Fibroblast of gingiva (primary cell): ENCODE measurements around the gene TPPP2.

ENCODE experiments used
- DNase-seq: peaks from one replicate; pipeline ENCODE4 v3.0.0-alpha.2; 2011; ENCODE audit warnings: low read depth

TPPP2 gene

DNA sequence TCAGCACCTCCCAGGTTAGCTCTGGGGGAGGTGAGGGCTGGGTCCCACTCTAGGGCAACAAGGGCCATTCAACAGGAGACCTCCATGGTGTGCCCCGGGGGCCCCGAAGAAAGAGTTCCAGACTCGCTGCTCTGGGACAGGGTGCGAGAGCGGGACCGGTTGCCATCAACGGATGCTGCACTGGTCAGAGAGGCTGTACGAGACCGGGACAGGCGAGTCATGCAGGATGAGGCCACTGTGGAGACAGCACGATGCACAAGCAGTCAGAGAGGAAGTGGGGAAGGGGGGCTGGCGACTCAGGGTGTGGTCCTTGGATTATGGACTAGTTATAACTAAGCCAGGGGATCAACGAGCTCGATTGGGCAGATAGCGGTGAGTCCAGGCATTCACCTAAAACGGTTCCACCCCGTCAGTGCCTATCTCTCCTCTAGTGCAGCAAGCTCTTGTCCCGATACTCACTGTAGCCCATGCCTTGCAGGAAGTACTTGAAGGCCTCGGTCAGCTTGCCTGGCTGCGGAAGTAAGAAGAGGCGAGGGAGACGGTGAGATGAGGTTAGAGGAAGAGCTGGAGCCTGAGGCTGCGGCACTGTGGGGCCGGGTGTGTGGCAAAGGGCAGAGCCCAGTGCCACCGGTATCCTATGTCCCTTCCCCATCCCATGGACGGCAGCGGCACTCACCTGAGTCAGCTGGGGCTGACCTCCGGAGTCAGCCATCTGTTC lies 12.3 kb upstream of the TPPP2 start:
- DNase-seq = no peak

DNA sequence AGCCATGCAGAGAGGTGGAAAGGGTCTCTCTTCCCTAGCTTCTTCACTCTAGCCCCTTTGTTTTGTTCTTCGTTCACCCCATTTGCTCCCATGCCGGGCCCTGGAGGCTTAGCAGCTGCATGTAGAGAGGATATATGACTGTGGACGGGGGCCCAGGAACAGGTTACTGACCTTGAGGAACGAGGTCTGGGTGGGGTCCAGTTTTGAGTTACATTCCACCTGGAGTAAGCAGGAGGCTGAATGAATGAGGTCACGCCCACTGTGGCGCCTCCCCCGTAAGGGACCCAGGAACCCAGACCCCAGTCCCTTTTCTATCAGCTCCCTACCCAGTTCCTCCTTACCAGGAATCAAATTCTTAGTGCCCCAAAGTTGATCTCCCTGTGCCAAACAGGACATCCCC lies 11.7 kb upstream of the TPPP2 start:
- DNase-seq = no peak

DNA sequence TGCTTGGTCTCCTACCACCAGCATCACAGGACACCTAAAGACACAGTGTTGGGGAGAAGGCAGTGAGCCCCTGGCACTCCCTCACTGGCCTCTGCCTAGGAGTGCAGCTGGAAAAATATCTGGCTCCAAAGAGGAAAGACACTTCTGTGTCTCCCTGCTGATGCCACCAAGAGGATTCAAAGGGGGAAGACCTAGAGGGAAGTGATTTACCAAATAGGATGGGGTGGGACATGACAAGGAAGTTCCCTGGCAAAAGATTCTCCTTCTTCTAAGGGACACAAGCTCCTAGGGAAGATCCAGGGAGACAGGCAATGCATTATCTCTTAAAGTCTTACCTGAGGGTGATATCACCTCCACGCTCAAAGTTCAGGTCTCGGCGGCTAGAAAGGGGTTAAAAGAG lies 11.2 kb upstream of the TPPP2 start:
- no peak for DNase-seq

DNA sequence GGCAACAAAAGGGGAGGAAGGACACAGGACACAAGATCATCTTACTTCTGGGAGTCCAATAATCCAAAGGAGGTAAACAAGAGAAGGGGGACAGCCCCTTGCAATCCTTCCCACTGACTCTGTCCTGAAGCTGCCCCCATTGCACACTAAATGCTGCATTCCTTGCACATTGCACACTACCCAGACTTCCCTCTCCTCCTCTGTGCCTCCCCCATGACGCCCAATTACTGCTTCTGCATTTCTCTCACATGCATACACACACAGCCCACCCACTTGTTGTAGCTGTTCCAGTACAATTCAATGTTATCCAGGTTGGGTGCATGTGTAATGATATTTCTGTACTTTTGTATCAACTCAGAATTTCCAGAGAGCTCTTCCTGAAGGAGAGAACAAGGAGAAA lies 10.7 kb upstream of the TPPP2 start:
- DNase-seq = no peak

DNA sequence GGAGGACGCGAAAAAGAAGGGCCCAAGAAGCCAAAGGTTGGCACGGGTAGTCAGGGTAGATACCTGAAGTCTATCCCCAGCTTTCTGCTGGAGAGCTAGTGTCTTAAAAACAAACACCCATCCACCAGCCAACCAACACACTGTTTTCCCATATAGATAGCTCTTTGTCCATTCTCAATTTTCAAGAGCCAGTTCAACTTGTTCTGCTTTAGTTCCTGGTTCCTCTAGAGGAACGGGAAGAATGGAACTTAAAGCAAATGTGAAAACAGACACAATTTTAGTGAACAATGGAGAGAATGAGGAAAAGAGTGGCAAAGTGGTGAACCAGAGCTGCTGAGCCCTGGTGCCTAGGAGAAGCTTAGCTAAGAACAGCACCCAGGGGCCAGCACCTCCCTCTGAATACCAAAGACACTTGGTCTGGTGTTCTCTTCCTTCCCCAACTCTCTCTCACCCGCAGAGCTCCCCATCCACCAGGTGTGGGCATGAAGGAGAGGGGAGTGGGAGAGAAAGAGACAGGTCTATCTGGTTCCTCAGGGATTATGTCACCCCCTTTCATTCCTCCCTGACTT lies 9.0 kb upstream of the TPPP2 start:
- no peak for DNase-seq

DNA sequence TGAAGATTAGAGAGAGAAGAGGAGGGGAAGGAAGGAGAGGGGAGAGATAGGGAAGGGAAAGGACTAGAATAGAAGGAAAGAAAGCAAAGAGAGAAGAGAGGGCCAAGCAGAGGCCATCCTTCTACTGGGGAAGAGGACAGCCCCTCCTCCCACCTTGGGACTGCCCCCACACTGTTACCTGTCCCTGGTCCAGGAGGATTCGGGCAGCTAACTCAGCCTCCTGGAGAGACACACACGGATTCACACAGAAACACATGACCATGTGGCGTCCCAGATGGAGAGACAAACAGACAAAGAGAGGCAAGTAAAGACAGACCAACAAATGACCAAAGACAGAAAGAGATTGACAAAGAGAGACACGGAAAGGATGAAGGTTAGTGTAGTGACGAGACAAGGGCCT lies 7.3 kb upstream of the TPPP2 start:
- no peak for DNase-seq

DNA sequence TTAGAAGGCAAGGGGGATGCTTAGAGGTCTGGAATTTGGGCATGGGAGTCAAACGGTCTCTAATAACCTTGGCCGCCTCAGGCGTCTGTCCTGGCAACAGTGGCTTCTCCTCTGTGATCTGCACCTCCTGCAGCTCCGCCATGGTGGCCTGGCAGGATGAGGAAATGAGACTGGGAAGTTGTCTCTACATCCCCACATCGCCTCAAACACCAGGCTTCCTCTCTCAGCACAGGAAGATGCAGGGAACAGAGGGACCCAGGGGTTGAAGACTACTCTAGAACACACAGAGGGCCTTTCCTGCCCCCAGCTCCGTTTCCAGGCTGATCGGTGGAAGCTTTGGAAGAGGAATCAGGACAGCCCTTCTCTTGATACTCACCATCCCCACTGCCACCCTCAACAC lies 6.8 kb upstream of the TPPP2 start:
- DNase-seq = no peak

DNA sequence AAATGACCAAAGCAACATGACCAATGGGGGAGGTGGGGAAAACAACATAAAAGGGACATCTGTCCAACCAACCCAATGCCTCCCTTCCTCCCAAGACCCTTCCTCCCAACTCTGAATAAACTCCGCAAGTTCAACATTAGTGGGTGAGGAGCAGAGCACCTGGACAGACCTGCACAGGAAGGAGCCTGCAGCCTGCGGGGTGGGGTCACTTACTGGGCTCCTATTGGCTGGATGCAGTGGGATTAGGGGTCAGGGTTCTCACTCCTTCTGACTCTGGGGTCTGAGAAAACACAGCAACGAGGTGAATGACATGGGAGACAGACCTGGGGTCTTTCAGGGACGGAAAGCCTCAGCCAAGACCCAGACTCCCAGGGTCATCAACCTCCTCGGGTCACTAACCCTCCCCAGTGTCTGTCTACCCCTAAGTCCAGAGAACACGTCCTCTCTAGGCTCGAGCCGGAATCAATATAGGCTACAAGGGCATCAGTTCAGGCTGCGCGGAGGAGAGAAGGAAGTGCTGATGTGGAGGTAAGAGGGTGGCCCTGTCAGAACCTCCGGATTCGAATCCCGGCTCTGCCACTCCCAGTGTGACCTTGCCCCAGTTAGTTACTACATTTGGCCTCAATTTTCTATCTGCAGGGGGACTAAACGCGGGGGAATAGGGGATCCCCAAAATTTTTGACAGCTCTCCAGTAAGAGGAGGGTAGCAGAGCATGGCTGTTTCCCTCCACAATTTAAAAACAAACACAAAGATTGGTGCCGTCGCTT lies 6.0 kb upstream of the TPPP2 start:
- DNase-seq = no peak

DNA sequence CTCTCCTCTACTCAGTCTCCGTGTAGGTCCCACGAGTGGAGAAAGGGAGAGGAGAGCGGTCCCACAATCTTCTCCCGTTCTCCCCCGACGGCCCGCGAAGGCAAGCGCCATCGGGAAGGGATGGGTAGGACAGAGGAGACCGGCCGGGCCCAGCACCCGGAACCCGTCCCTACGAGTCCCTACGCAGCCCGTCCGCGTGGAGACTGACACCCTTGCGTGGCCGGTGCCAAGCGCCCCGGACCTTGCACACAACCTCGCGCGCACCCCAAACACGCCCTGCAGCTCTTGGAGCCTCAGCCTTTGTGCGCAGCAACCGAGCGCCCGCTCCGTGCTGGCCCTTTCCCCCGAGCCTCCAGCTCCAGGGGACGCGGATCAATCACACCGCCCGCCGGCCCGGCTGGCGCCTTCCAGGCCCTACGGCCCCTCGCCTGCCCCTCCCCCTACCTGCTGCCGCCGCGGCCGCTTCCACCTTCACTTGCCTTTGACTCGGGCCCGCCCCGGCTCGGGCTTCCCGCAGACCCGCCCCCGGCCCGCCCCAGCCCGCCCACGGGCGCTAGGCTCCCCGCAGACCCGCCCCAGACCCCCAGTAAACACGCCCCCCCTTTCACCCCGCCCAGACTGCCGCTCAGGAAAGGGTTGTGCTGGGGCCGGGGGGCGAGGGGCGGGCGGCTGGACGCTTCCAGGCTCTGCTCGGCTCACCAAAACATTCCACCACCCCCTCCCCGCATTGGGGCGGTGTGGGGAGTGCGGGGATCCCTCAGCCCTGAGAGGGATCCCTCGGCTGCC lies 5.2 kb upstream of the TPPP2 start, which contains the start of gene NDRG2:
TSS of gene NDRG2 (minus strand) at position 477 of the 786 bp plus-strand sequence. CDS start 1,746 bp downstream, outside the sequence.
- DNase-seq = no peak

DNA sequence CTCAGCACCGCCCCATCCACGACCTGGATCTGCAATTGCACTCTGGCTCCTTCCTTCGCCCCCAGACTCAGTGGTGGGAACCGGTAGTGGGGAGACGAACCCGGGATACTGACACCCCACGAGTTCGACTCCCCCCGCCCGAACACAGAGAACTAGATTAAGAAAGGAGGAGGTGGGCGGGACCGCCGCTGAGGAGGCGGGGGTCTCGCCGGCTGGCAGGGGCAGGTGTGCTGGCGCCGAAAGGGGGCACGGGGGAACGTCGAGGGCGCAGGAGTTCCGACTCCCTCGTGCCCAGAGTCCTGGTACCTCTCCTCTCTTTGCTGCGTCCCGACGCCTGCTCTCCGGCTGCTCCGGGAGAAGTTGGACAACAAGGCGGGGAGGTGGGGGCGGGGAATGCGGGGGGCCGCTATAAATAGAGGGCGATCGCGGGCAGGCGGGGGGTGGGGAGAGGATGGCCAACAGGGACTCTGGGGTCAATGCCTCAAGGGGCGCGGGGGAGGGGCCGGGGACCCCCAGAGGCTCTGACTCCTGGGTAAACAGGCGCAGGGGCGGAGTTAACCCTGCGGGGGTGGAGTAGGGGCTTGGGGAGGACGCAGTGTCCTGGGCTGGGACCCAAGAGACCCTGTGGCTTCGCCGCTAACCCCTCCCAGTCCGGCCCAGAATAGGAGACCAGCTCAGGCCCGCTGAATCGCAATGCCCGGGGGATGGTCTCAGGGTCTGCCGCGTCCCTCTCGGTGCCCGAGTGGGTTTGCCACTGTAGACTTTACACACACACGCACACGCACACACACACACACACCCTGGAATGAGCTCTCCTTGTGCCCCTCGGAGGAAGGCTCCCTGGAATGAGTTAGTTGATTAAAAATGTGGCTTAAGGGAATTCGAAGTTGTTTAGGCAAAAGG lies 4.4 kb upstream of the TPPP2 start:
- no peak for DNase-seq

DNA sequence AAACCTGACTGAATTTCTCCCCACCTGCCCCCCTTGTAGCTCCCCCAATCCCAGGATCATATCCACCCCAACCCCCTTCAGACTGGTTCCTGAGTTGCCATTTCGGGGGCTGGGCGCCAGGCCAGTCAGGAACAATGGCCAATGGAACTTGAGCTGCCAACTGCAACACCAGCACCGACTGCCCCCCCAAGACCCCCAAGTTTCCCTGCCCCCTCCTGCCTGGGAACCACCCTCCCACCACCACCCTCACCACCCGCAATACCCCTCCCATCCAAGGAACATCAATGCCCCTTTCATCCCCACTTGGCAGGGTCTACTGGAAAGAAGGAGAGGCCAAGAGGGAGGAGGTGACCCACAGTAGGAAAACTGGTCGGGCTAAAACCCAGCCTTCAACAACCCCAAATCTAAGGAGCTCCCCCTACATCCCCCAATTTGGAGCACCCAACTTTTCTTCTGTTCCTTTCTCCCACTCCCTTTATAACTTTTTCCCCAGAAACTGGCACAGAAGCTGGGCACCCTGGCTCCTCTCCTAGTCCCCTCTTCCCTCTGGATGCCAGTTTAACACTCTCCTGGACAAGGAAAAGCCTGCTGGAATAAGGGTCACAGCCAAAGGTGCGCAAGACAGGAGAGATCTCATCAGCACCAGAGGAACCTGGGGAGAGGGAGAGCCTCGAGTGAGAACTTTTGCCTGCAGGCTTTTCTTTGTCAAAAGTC lies 3.6 kb upstream of the TPPP2 start:
- no peak for DNase-seq

DNA sequence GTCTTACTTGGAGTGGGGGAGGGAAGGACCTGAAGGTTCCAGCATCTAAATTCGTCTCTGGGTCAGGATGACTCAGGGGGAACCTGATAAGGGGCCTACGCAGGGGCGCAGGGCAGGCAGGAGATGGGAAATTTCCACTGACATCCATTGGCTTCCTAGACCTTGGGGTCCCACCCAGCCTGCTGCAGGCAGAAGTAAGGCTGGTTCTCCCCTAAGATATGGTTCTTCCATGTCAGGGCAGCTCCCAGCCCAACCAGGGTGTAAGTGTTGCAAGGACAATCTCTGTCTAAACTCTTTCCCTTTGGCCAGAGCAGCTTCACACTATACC lies 3.1 kb upstream of the TPPP2 start:
- DNase-seq = no peak

DNA sequence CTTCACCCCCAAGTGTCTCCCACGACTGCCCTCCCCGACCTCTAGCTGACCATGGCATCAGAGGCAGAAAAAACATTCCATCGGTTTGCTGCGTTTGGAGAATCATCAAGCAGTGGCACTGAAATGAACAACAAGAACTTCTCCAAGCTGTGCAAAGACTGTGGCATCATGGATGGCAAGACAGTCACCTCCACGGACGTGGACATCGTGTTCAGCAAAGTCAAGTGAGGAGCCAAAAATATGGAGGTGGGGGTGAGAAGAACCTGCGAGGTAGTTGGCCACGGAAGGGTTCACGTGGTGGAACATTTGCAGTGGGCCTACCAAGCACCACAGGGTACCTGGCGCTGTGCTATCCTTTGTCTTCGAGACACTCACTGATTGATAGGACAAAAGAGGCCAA lies 514 bp downstream of the TPPP2 start:
- DNase-seq = no peak

DNA sequence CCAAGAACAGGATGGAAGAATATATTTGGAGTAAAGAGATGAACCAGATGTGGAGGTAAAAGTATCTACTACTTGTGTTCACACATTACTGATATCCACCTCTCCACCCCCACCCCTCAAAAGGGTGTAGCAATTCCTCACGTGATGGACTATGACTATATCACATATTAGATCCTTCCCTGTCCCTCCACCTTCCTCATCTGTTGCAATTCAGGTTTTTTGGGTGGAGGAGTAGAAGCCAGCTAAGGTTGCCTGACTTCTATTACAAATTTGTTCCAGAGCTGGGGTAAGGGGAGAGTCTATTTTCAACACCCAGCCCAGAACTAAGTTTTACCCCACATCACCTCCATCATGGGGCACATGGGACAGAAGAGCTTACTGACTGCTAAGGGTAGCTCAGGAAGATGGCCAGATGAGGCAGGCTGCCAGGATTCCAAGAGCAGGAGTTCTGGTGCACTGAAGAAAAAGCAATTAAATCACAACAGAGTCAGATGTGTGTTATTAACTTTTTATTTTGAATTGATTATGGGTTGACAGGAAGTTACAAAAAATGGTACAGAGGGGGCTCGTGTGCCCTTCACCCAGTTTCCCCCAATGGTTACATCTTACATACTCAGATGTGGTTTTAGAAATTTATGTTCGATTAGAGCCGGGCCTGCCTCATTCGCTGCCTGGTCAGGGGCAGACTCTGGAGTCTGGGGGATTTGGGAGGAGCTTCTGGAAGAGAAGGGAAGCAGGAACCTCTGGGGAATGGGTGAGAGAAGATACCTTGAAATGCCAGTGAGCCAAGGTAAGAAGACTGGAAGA lies 2.5 kb downstream of the TPPP2 start:
- no peak for DNase-seq

DNA sequence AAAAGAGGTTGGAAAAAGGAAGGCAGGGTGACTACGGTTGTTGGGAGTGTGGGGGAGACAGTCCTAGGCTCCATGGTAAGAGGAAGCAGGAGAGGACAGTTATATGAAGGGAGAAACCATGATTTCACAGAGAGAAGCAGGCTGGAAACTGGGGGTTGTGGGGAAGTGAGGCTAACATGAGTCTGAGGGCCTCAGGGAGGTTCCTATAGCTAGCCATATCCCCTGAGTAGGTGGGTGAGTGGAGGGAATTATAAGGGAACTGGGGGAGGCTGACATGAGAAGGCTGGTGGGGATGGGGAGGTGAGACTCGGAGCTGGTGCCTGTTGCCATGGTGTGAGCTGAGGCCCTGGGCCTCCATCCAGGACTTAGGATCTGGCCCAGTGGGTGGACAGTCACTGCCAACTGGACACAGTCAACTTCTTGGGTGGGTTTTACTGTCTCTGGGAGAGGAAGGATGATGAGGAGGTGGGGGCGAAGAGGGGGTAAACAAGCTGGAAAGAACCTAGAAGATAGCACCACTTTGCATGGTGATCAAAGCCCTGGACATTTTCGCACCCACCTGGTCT lies 3.2 kb downstream of the TPPP2 start:
- DNase-seq = no peak

DNA sequence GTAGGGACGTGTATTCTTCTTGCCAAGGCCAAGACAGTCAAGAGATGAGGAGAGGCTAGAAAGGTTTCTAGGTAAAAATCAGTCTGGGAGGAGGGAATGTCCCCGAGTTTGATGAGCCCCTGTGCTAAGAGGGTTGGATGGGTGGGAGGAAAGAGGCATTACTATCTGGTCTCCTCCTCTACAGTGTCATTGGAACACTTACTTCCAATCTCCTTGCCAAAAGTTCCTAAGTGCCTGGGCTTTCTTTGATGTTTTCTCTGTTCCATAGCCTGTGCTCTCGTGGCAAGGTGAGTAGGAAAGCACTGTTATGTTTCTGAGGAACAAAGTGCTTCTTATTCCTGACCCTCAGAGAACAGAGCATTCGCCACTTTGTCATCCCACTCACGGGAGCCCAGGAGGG lies 4.7 kb downstream of the TPPP2 start, which contains the start of gene RNASE13:
TSS of gene RNASE13 (minus strand) at position 101 of the 400 bp plus-strand sequence. CDS start 519 bp downstream, outside the sequence.
- DNase-seq = no peak

DNA sequence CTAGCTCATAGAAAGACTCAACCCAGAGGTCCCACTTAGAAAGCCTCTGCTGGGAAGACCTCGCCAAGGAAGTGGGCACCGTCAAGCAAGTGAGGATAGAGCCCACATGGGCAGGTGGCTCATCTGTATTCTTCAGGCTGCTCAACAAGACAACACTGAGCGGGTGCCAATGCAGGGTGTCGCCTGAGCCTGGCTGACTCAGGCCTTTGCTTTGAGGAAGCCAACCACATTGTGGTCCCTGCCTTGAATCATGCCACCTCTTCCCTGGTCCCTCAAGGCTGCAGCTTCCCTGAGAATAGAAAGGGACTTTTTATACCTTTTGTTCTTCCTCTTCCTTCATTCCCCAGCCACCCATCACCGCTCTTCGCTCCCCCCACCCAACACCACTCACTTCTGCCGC lies 6.7 kb downstream of the TPPP2 start:
- DNase-seq = no peak

DNA sequence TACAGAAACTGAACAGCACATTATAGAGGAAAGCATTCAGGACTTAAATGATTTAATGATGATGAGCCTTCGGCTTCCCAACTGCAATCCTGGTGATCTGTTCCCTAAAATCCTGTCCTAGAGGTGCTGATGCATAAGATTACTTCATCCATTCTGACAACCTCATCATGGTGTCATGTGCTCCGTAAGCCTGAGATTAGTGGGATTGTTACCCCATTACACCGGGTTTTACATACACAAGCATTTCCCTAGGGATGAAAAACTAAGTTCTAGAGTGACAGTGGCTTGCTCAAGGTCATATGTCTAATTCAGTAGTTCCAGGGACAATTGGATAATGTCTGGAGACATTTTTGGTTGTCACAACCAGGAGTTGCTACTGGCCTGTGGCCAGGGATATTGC lies 7.1 kb downstream of the TPPP2 start:
- no peak for DNase-seq
